WTC11 (cell line): ENCODE data around the gene NEURL2. TPM values are rescaled to one million over a fixed set of nuclear protein-coding genes. Genes with fewer than 3 reads are reported as not detected.

Experiments used
- ATF3 ChIP-seq: sonication (generic); formaldehyde crosslinking; conservative IDR thresholded peaks from 2 replicates; pipeline ENCODE4 v1.8.1; 2022; ENCODE audit warnings: mild to moderate bottlenecking, missing genetic modification reagents
- CREM ChIP-seq: sonication (generic); formaldehyde crosslinking; IDR thresholded peaks from 2 replicates; pipeline ENCODE4 v1.8.1; 2022; ENCODE audit warnings: mild to moderate bottlenecking, missing genetic modification reagents, moderate library complexity
- E2F5 ChIP-seq: sonication (generic); formaldehyde crosslinking; IDR thresholded peaks from 2 replicates; pipeline ENCODE4 v1.8.1; 2022; ENCODE audit warnings: mild to moderate bottlenecking, moderate library complexity, missing genetic modification reagents
- FOXP1 ChIP-seq: sonication (generic); formaldehyde crosslinking; IDR thresholded peaks from 2 replicates; pipeline ENCODE4 v1.8.0; 2022; ENCODE audit warnings: missing genetic modification reagents, mild to moderate bottlenecking, moderate library complexity, borderline replicate concordance
- FOXP4 ChIP-seq: sonication (generic); formaldehyde crosslinking; IDR thresholded peaks from 2 replicates; pipeline ENCODE4 v1.8.0; 2022; ENCODE audit warnings: mild to moderate bottlenecking, missing genetic modification reagents
- HMGA2 ChIP-seq: fragments of 250-450 bp; sonication (Bioruptor Pico); IDR thresholded peaks from 2 replicates; pipeline ENCODE4 v1.4.0; 2021; ENCODE audit warnings: mild to moderate bottlenecking, moderate library complexity
- HMGXB4 ChIP-seq: sonication (generic); formaldehyde crosslinking; IDR thresholded peaks from 2 replicates; pipeline ENCODE4 v1.8.1; 2023; ENCODE audit warnings: mild to moderate bottlenecking, moderate library complexity, missing genetic modification reagents
- JAZF1 ChIP-seq: fragments of 250-450 bp; sonication (Bioruptor Pico); IDR thresholded peaks from 2 replicates; pipeline ENCODE4 v1.9.0; 2021; ENCODE audit warnings: moderate library complexity, mild to moderate bottlenecking, inconsistent platforms
- KAT7 ChIP-seq: sonication (generic); formaldehyde crosslinking; IDR thresholded peaks from 2 replicates; pipeline ENCODE4 v1.8.1; 2023; ENCODE audit warnings: missing genetic modification reagents, mild to moderate bottlenecking, borderline replicate concordance
- MXD4 ChIP-seq: fragments of 250-450 bp; sonication (Bioruptor Pico); IDR thresholded peaks from 2 replicates; pipeline ENCODE4 v1.8.0; 2021; ENCODE audit warnings: mild to moderate bottlenecking, moderate library complexity, borderline replicate concordance
- NFYB ChIP-seq: sonication (generic); formaldehyde crosslinking; conservative IDR thresholded peaks from 2 replicates; pipeline ENCODE4 v1.8.0; 2022; ENCODE audit warnings: low read depth, missing genetic modification reagents
- NR1H2 ChIP-seq: sonication (generic); formaldehyde crosslinking; IDR thresholded peaks from 2 replicates; pipeline ENCODE4 v1.9.0; 2021; ENCODE audit warnings: mild to moderate bottlenecking, moderate library complexity, missing genetic modification reagents
- PREB ChIP-seq: sonication (generic); formaldehyde crosslinking; IDR thresholded peaks from 2 replicates; pipeline ENCODE4 v1.8.1; 2022; ENCODE audit warnings: mild to moderate bottlenecking, missing genetic modification reagents, moderate library complexity, borderline replicate concordance
- RORB ChIP-seq: fragments of 250-450 bp; sonication (Bioruptor Pico); IDR thresholded peaks from 2 replicates; pipeline ENCODE4 v1.9.0; 2021; ENCODE audit warnings: mild to moderate bottlenecking
- SMAD3 ChIP-seq: sonication (generic); formaldehyde crosslinking; IDR thresholded peaks from 2 replicates; pipeline ENCODE4 v1.8.0; 2022; ENCODE audit warnings: missing genetic modification reagents, mild to moderate bottlenecking, borderline replicate concordance
- SP1 ChIP-seq: sonication (generic); formaldehyde crosslinking; conservative IDR thresholded peaks from 2 replicates; pipeline ENCODE4 v1.8.1; 2022; ENCODE audit warnings: missing genetic modification reagents
- TEAD1 ChIP-seq: sonication (generic); formaldehyde crosslinking; IDR thresholded peaks from 2 replicates; pipeline ENCODE4 v1.8.0; 2022; ENCODE audit warnings: mild to moderate bottlenecking, missing genetic modification reagents
- USF1 ChIP-seq: sonication (generic); formaldehyde crosslinking; IDR thresholded peaks from 2 replicates; pipeline ENCODE4 v1.8.0; 2022; ENCODE audit warnings: mild to moderate bottlenecking, missing genetic modification reagents
- ZMAT4 ChIP-seq: fragments of 250-450 bp; sonication (Bioruptor Pico); IDR thresholded peaks from 2 replicates; pipeline ENCODE4 v1.9.0; 2021; ENCODE audit warnings: mild to moderate bottlenecking
- ZNF232 ChIP-seq: sonication (generic); formaldehyde crosslinking; IDR thresholded peaks from 2 replicates; pipeline ENCODE4 v1.8.0; 2022; ENCODE audit warnings: mild to moderate bottlenecking, missing genetic modification reagents
- ZNF263 ChIP-seq: sonication (generic); formaldehyde crosslinking; IDR thresholded peaks from 2 replicates; pipeline ENCODE4 v1.8.1; 2022; ENCODE audit warnings: low read depth, mild to moderate bottlenecking, moderate library complexity, missing genetic modification reagents
- ZNF396 ChIP-seq: fragments of 250-450 bp; sonication (Bioruptor Pico); IDR thresholded peaks from 2 replicates; pipeline ENCODE4 v1.8.0; 2021; ENCODE audit warnings: mild to moderate bottlenecking, moderate library complexity, borderline replicate concordance
- ZNF423 ChIP-seq: fragments of 250-450 bp; sonication (Bioruptor Pico); IDR thresholded peaks from 2 replicates; pipeline ENCODE4 v2.1.2; 2022; ENCODE audit warnings: mild to moderate bottlenecking, moderate library complexity
- total RNA-seq: library from RNA; stranded (reverse); gene quantifications from 3 replicates; pipeline ENCODE4 v1.2.3, GENCODE V29; 2021
- TF ChIP-seq, protein P1 (sequence below): sonication (generic); formaldehyde crosslinking; IDR thresholded peaks from 2 replicates; pipeline ENCODE4 v1.8.1; 2022; ENCODE audit warnings: low read depth, missing genetic modification reagents, borderline replicate concordance
- TF ChIP-seq, protein P2 (sequence below): sonication (generic); formaldehyde crosslinking; IDR thresholded peaks from 2 replicates; pipeline ENCODE4 v1.8.0; 2022; ENCODE audit warnings: mild to moderate bottlenecking, missing genetic modification reagents
- TF ChIP-seq, protein P3 (sequence below): sonication (generic); formaldehyde crosslinking; IDR thresholded peaks from 2 replicates; pipeline ENCODE4 v1.8.1; 2023; ENCODE audit warnings: mild to moderate bottlenecking, missing genetic modification reagents, moderate library complexity
- TF ChIP-seq, protein P4 (sequence below): sonication (generic); formaldehyde crosslinking; IDR thresholded peaks from 2 replicates; pipeline ENCODE4 v1.8.1; 2023; ENCODE audit warnings: mild to moderate bottlenecking, missing genetic modification reagents

The NEURL2 gene
- total RNA-seq, 1 experiment from 2014 or later: 6.6 TPM

DNA sequence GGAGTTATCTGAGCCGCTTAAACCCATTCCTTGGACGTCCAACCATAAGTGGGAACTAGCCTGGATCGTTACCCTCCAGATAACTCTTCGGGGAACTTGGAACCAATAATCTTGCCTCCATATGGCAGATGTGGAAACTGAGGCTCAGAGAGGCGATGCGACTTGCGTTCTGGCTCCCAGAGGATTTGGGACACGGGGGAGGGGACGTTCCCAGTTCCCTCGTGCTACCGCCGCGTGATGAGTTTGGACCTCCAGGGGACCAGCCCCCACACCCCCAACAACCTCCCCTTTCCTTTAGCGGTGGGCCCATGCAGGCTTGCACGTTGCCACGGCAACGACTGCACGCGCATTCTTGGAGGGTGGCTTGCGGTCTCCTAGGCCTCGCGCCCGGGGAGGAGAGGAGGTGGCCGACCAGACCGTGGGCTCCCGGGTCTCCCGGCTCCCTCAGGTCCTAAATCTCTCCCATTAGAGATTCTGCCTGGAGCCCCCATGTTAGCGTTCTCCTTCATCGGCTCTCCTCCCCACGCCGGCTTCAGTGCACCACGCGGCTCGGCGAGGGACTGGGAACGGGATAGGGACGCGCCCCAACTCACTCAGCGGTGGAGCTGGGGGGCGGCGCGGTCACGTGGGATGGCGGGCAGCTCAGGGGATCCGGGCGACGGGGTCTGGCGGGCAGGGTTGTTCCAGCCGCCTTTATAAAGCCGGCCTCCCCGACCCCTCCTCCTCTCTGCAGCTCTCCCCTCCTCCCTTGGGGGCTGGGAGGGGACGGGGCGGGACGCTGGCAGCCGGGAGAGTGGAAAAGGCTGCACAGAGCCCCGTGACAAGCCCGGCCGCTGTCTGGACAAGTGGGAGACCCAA is 20.7 kb upstream of the NEURL2 start, which contains the start of gene PLTP (continued):
- TF ChIP-seq, protein P1, sequence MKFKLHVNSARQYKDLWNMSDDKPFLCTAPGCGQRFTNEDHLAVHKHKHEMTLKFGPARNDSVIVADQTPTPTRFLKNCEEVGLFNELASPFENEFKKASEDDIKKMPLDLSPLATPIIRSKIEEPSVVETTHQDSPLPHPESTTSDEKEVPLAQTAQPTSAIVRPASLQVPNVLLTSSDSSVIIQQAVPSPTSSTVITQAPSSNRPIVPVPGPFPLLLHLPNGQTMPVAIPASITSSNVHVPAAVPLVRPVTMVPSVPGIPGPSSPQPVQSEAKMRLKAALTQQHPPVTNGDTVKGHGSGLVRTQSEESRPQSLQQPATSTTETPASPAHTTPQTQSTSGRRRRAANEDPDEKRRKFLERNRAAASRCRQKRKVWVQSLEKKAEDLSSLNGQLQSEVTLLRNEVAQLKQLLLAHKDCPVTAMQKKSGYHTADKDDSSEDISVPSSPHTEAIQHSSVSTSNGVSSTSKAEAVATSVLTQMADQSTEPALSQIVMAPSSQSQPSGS: no peak
- TF ChIP-seq USF1 (CRISPR knock-in tag): peak; percentile 86
- TF ChIP-seq TEAD1 (CRISPR knock-in tag): no peak; the same call in 1 of the 2 replicates
- peak; percentile 58 for TF ChIP-seq HMGXB4 (CRISPR knock-in tag)
- TF ChIP-seq SMAD3 (CRISPR knock-in tag): no peak
- 0 out of 2 replicates have a peak, but pooled peaks have one; percentile 42 for TF ChIP-seq CREM (CRISPR knock-in tag)
- TF ChIP-seq PREB: no peak
- TF ChIP-seq JAZF1 (CRISPR knock-in tag): no peak
- TF ChIP-seq, protein P2, sequence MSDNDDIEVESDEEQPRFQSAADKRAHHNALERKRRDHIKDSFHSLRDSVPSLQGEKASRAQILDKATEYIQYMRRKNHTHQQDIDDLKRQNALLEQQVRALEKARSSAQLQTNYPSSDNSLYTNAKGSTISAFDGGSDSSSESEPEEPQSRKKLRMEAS (CRISPR knock-in tag): peak; percentile 72
- TF ChIP-seq NR1H2 (CRISPR knock-in tag): no peak
- TF ChIP-seq SP1: peak; percentile 72
- no peak for TF ChIP-seq ZNF423 (CRISPR knock-in tag)
- no peak; the same call in 1 of the 2 replicates for TF ChIP-seq ZNF232
- TF ChIP-seq FOXP1 (CRISPR knock-in tag): peak; percentile 80
- TF ChIP-seq, protein P3, sequence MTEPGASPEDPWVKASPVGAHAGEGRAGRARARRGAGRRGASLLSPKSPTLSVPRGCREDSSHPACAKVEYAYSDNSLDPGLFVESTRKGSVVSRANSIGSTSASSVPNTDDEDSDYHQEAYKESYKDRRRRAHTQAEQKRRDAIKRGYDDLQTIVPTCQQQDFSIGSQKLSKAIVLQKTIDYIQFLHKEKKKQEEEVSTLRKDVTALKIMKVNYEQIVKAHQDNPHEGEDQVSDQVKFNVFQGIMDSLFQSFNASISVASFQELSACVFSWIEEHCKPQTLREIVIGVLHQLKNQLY (CRISPR knock-in tag): no peak
- TF ChIP-seq MXD4 (CRISPR knock-in tag): no peak
- TF ChIP-seq HMGA2 (CRISPR knock-in tag): no peak
- no peak for TF ChIP-seq KAT7
- TF ChIP-seq, protein P4, sequence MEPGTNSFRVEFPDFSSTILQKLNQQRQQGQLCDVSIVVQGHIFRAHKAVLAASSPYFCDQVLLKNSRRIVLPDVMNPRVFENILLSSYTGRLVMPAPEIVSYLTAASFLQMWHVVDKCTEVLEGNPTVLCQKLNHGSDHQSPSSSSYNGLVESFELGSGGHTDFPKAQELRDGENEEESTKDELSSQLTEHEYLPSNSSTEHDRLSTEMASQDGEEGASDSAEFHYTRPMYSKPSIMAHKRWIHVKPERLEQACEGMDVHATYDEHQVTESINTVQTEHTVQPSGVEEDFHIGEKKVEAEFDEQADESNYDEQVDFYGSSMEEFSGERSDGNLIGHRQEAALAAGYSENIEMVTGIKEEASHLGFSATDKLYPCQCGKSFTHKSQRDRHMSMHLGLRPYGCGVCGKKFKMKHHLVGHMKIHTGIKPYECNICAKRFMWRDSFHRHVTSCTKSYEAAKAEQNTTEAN: no peak
- no peak for TF ChIP-seq ZNF396 (CRISPR knock-in tag)
- peak; percentile 26; the same call in 1 of the 2 replicates for TF ChIP-seq E2F5 (CRISPR knock-in tag)
- TF ChIP-seq RORB (CRISPR knock-in tag): no peak
- no peak for TF ChIP-seq FOXP4 (CRISPR knock-in tag)
- no peak for TF ChIP-seq ATF3 (CRISPR knock-in tag)
- TF ChIP-seq ZMAT4 (CRISPR knock-in tag): no peak
- 0 out of 2 replicates have a peak, but pooled peaks have one; percentile 38 for TF ChIP-seq ZNF263 (CRISPR knock-in tag)
- no peak for TF ChIP-seq NFYB
